ENCODE data around the gene HOXC4. TPM values are rescaled to one million over a fixed set of nuclear protein-coding genes. Genes with fewer than 3 reads are reported as not detected.

HOXC4 gene
- total RNA-seq, 1 donor from 2014 or later: 0.47 TPM

- intact Hi-C loops (cut with DNase I): no loop called here
- no peaks in the 10 kb centered on the region for H3K9me3 ChIP-seq
- H3K27me3 ChIP-seq (ENCODE audit: low read depth): peaks cover 90% of the 10 kb centered on the region
- H3K4me3 ChIP-seq: peak overlapping the region; percentile 56
- no peak for TF ChIP-seq CTCF (IDR thresholded peaks at IDR 0.05)
- DNase-seq: no peak
- H3K4me1 ChIP-seq: no peaks in the 10 kb centered on the region
- no peaks in the 10 kb centered on the region for H3K36me3 ChIP-seq
- no peak overlapping the region for H3K27ac ChIP-seq
- ATAC-seq: peak; percentile 5 to 22
These were observed 1.1 kb upstream of the HOXC4 start for GRCh38 chr12:54052438-54053002.

GRCh38 chr12:54053003-54053750 is 458 bp upstream of the HOXC4 start:
- peak; percentile 44 to 46 for ATAC-seq
- H3K27me3 ChIP-seq (ENCODE audit: low read depth): peaks cover 90% of the 10 kb centered on the region

GRCh38 chr12:54054742-54055194 is 1.1 kb downstream of the HOXC4 start:
- H3K9me3 ChIP-seq: no peaks in the 10 kb centered on the region
- H3K27me3 ChIP-seq (ENCODE audit: low read depth): peaks cover 80% of the 10 kb centered on the region
- intact Hi-C loops (cut with DNase I): no loop called here
- H3K36me3 ChIP-seq: no peaks in the 10 kb centered on the region
- ATAC-seq: no peak
- no peaks in the 10 kb centered on the region for H3K4me1 ChIP-seq
- DNase-seq: no peak
- no peak overlapping the region for H3K27ac ChIP-seq
- no peak for TF ChIP-seq CTCF (IDR thresholded peaks at IDR 0.05)
- peak overlapping the region; percentile 56 for H3K4me3 ChIP-seq

More at GRCh38 chr12:54053003-54053750, 458 bp upstream of the HOXC4 start:
- Histone ChIP-seq H3K9me3 (no peaks in the 10 kb centered on the region), H3K4me3 (peak overlapping the region; percentile 56), H3K27ac (peak overlapping the region; percentile 60), H3K36me3 (no peaks in the 10 kb centered on the region), H3K4me1 (no peaks in the 10 kb centered on the region)
- intact Hi-C loops (cut with DNase I): no loop called here
- DNase-seq: no peak
- no peak for TF ChIP-seq CTCF (IDR thresholded peaks at IDR 0.05)

- no peaks in the 10 kb centered on the region for H3K9me3 ChIP-seq
- no peaks in the 10 kb centered on the region for H3K36me3 ChIP-seq
- ATAC-seq: no peak
- no peaks in the 10 kb centered on the region for H3K4me1 ChIP-seq
- no peak overlapping the region for H3K27ac ChIP-seq
- peaks cover 80% of the 10 kb centered on the region for H3K27me3 ChIP-seq (ENCODE audit: low read depth)
- no peak for DNase-seq
- H3K4me3 ChIP-seq: no peak overlapping the region
- no peak for TF ChIP-seq CTCF (IDR thresholded peaks at IDR 0.05)
- intact Hi-C loops (cut with DNase I): no loop called here
These were observed 1.9 kb downstream of the HOXC4 start for GRCh38 chr12:54055552-54055951.

GRCh38 chr12:54056110-54056509 is 2.5 kb downstream of the HOXC4 start:
- H3K9me3 ChIP-seq: no peaks in the 10 kb centered on the region
- H3K4me3 ChIP-seq: no peak overlapping the region
- intact Hi-C loops (cut with DNase I): no loop called here
- no peak for TF ChIP-seq CTCF (IDR thresholded peaks at IDR 0.05)
- ATAC-seq (no peak), DNase-seq (no peak)
- H3K36me3 ChIP-seq: no peaks in the 10 kb centered on the region
- no peaks in the 10 kb centered on the region for H3K4me1 ChIP-seq
- H3K27me3 ChIP-seq (ENCODE audit: low read depth): peaks cover 80% of the 10 kb centered on the region
- no peak overlapping the region for H3K27ac ChIP-seq
